ENCODE results near the gene RSL1D1. TPM values are rescaled to one million over a fixed set of nuclear protein-coding genes. Genes with fewer than 3 reads are reported as not detected.
A peak's percentile ranks its signal among the peaks of the same experiment; 100 is the strongest.

RSL1D1 gene
- total RNA-seq, 1 donor from 2014 or later: 345 TPM

- H3K27me3 Mint-ChIP-seq (ENCODE audit: insufficient read depth): no peaks in the 10 kb centered on the region
- intact Hi-C loops (cut with micrococcal nuclease): no loop called here
These were observed 49.8 kb downstream of the RSL1D1 start for GRCh38 chr16:11801481-11802021.

DNA sequence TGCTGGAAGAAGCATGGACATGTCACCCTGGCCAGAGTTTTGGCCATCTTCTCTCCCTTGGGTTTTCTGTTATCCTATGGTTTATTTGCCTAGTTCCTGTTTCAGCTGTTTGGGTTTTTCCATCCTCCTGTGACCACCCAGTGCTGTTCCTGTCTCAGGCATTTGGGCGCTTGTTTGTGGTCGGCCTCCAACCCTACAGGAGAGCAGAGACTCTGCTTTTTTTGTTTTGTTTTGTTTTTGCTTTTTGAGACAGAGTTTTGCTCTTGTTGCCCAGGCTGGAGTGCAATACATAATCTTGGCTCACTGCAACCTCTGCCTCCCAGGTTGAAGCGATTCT is 51.0 kb downstream of the RSL1D1 start:
- intact Hi-C loops (cut with micrococcal nuclease): no loop called here
- peak overlapping the region; percentile 94 for H3K27ac Mint-ChIP-seq
- no peaks in the 10 kb centered on the region for H3K9me3 Mint-ChIP-seq
- no peak for DNase-seq (ENCODE audit: low spot score)
- H3K4me3 Mint-ChIP-seq: peak overlapping the region; percentile 92
- H3K36me3 Mint-ChIP-seq (ENCODE audit: low read depth): peaks cover 22% of the 10 kb centered on the region
- H3K4me1 Mint-ChIP-seq (ENCODE audit: low read depth): peaks cover 48% of the 10 kb centered on the region
- no peaks in the 10 kb centered on the region for H3K27me3 Mint-ChIP-seq (ENCODE audit: insufficient read depth)

More at GRCh38 chr16:11801481-11802021, 49.8 kb downstream of the RSL1D1 start:
- peak overlapping the region; percentile 27 for H3K27ac Mint-ChIP-seq
- H3K36me3 Mint-ChIP-seq (ENCODE audit: low read depth): peaks cover 22% of the 10 kb centered on the region
- no peak overlapping the region for H3K4me3 Mint-ChIP-seq
- no peaks in the 10 kb centered on the region for H3K9me3 Mint-ChIP-seq
- H3K4me1 Mint-ChIP-seq (ENCODE audit: low read depth): peaks cover 39% of the 10 kb centered on the region
- DNase-seq (ENCODE audit: low spot score): no peak

DNA sequence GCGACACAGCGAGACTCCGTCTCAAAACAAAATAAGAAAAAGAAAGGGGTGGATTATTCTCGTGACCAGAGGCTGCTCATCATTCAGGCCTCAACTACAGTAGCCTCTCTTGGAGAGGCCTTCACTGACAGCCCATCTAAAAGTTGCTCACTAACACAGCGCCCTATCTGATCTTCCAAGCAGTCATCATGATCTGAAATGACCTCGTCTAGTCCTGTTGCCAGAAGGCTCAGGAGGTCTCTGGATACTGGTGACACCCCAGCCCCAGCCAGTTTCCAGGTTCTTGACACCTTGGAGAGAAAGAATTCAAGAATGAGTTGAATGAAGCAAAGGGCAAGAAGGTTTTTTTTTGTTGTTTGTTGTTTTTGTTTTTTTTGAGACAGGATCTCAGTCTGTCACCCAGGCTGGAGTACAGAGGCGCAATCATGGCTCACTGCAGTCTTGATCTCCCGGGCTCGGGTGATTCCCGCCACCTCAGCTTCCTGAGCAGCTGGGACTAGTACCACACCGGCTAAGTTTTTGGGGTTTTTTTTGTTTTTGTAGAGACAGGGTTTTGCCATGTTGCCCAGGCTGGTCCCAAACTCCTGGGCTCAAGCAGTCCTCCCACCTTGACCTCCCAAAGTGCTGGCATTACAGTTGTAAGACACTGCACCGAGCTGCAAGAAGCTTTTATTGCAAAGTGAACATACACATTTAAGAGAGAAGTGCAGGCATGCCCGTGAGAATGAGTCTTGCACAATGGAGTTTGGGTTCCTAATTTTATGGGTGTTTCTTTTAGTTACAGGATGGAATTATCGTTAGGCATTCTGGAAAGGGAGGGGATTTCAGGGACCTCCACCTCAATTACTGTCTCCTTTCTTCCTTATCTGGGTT is 51.6 kb downstream of the RSL1D1 start:
- Mint-ChIP-seq H3K4me3 (peak overlapping the region; percentile 92), H3K4me1 (ENCODE audit: low read depth) (peaks cover 54% of the 10 kb centered on the region), H3K27me3 (ENCODE audit: insufficient read depth) (no peaks in the 10 kb centered on the region), H3K9me3 (no peaks in the 10 kb centered on the region), H3K36me3 (ENCODE audit: low read depth) (peaks cover 27% of the 10 kb centered on the region), H3K27ac (peak overlapping the region; percentile 94)
- intact Hi-C loops (cut with micrococcal nuclease): loop anchor here (5.0 kb wide), 3 partner anchors 237 to 857 kb away; partner anchors contain the start of genes CLEC16A and DEXI
- DNase-seq (ENCODE audit: low spot score): peak; percentile 47

DNA sequence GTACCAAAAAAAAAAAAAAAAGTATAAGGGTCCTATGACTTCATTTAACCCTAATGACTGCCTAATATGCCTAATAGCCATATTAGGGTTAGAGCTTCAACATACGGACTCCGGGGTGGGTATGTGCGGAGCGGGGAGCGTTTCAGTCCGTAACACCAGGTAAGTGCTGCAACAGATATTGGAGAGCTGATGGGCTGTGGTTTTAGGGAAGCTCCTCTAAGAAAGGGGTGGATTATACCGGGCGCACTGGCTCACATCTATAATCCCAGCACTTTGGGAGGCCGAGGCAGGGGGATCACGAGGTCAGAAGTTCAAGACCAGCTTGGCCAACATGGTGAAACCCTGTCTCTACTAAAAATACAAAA is 52.3 kb downstream of the RSL1D1 start:
- Mint-ChIP-seq H3K27me3 (ENCODE audit: insufficient read depth) (no peaks in the 10 kb centered on the region), H3K27ac (peak overlapping the region; percentile 94), H3K9me3 (no peaks in the 10 kb centered on the region)

GRCh38 chr16:11797957-11798299 is 53.4 kb downstream of the RSL1D1 start:
- peaks cover 34% of the 10 kb centered on the region for H3K36me3 Mint-ChIP-seq (ENCODE audit: low read depth)
- H3K4me3 Mint-ChIP-seq: peak overlapping the region; percentile 92
- H3K4me1 Mint-ChIP-seq (ENCODE audit: low read depth): peaks cover 69% of the 10 kb centered on the region
- no peaks in the 10 kb centered on the region for H3K9me3 Mint-ChIP-seq
- no peak for DNase-seq (ENCODE audit: low spot score)
- no peaks in the 10 kb centered on the region for H3K27me3 Mint-ChIP-seq (ENCODE audit: insufficient read depth)
- H3K27ac Mint-ChIP-seq: peak overlapping the region; percentile 94
- intact Hi-C loops (cut with micrococcal nuclease): loop anchor here (1.0 to 5.0 kb wide), 9 partner anchors 15 to 856 kb away; partner anchors contain the start of genes CLEC16A, DEXI and TXNDC11

More for the DNA sequence above, 52.3 kb downstream of the RSL1D1 start:
- peaks cover 31% of the 10 kb centered on the region for H3K36me3 Mint-ChIP-seq (ENCODE audit: low read depth)
- peak overlapping the region; percentile 92 for H3K4me3 Mint-ChIP-seq
- intact Hi-C loops (cut with micrococcal nuclease): loop anchor here (5.0 kb wide), 3 partner anchors 237 to 857 kb away; partner anchors contain the start of genes CLEC16A and DEXI
- no peak for DNase-seq (ENCODE audit: low spot score)
- H3K4me1 Mint-ChIP-seq (ENCODE audit: low read depth): peaks cover 61% of the 10 kb centered on the region

- Mint-ChIP-seq H3K36me3 (ENCODE audit: low read depth) (peaks cover 37% of the 10 kb centered on the region), H3K27me3 (ENCODE audit: insufficient read depth) (no peaks in the 10 kb centered on the region), H3K9me3 (no peaks in the 10 kb centered on the region), H3K4me1 (ENCODE audit: low read depth) (peaks cover 75% of the 10 kb centered on the region), H3K4me3 (peak within 1 kb of the TSS; percentile 92), H3K27ac (peak within 1 kb of the TSS; percentile 94)
- peak; percentile 95 for DNase-seq (ENCODE audit: low spot score)
- intact Hi-C loops (cut with micrococcal nuclease): loop anchor here (1.0 to 5.0 kb wide), 9 partner anchors 14 to 855 kb away; partner anchors contain the start of genes CLEC16A, DEXI and TXNDC11
These were observed 54.0 kb downstream of the RSL1D1 start, which contains the start of gene ZC3H7A for GRCh38 chr16:11797166-11797956. Gene ZC3H7A, minus strand, starts transcription at chr16:11797258. Its CDS starts 14,904 bp downstream, at chr16:11782354.

- peaks cover 35% of the 10 kb centered on the region for H3K36me3 Mint-ChIP-seq (ENCODE audit: low read depth)
- no peaks in the 10 kb centered on the region for H3K27me3 Mint-ChIP-seq (ENCODE audit: insufficient read depth)
- peaks cover 77% of the 10 kb centered on the region for H3K4me1 Mint-ChIP-seq (ENCODE audit: low read depth)
- H3K4me3 Mint-ChIP-seq: peak overlapping the region; percentile 86
- no peaks in the 10 kb centered on the region for H3K9me3 Mint-ChIP-seq
- H3K27ac Mint-ChIP-seq: peak overlapping the region; percentile 89
- intact Hi-C loops (cut with micrococcal nuclease): loop anchor here (1.0 to 5.0 kb wide), 9 partner anchors 13 to 854 kb away; partner anchors contain the start of genes CLEC16A, DEXI and TXNDC11
- peak; percentile 20 for DNase-seq (ENCODE audit: low spot score)
These were observed 54.8 kb downstream of the RSL1D1 start for GRCh38 chr16:11796227-11797165.

GRCh38 chr16:11795887-11796226 is 55.5 kb downstream of the RSL1D1 start:
- Mint-ChIP-seq H3K36me3 (ENCODE audit: low read depth) (peaks cover 37% of the 10 kb centered on the region), H3K9me3 (no peaks in the 10 kb centered on the region), H3K4me1 (ENCODE audit: low read depth) (peaks cover 80% of the 10 kb centered on the region), H3K27ac (peak overlapping the region; percentile 89), H3K27me3 (ENCODE audit: insufficient read depth) (no peaks in the 10 kb centered on the region), H3K4me3 (peak overlapping the region; percentile 86)
- intact Hi-C loops (cut with micrococcal nuclease): loop anchor here (2.0 to 5.0 kb wide), 5 partner anchors 57 to 854 kb away; partner anchors contain the start of genes CLEC16A and DEXI
- no peak for DNase-seq (ENCODE audit: low spot score)

GRCh38 chr16:11794996-11795886 is 56.1 kb downstream of the RSL1D1 start:
- no peak for DNase-seq (ENCODE audit: low spot score)
- Mint-ChIP-seq H3K36me3 (ENCODE audit: low read depth) (peaks cover 38% of the 10 kb centered on the region), H3K4me1 (ENCODE audit: low read depth) (peaks cover 75% of the 10 kb centered on the region), H3K27ac (peak overlapping the region; percentile 89), H3K27me3 (ENCODE audit: insufficient read depth) (no peaks in the 10 kb centered on the region), H3K9me3 (no peaks in the 10 kb centered on the region), H3K4me3 (peak overlapping the region; percentile 86)
- intact Hi-C loops (cut with micrococcal nuclease): loop anchor here (5.0 kb wide), 3 partner anchors 233 to 853 kb away; partner anchors contain the start of genes CLEC16A and DEXI

GRCh38 chr16:11794447-11794846 is 56.9 kb downstream of the RSL1D1 start:
- H3K27me3 Mint-ChIP-seq (ENCODE audit: insufficient read depth): no peaks in the 10 kb centered on the region
- H3K4me1 Mint-ChIP-seq (ENCODE audit: low read depth): peaks cover 67% of the 10 kb centered on the region
- DNase-seq (ENCODE audit: low spot score): no peak
- H3K4me3 Mint-ChIP-seq: peak overlapping the region; percentile 86
- H3K9me3 Mint-ChIP-seq: no peaks in the 10 kb centered on the region
- intact Hi-C loops (cut with micrococcal nuclease): no loop called here
- peak overlapping the region; percentile 89 for H3K27ac Mint-ChIP-seq
- H3K36me3 Mint-ChIP-seq (ENCODE audit: low read depth): peaks cover 37% of the 10 kb centered on the region

GRCh38 chr16:11793840-11794239 is 57.5 kb downstream of the RSL1D1 start:
- Mint-ChIP-seq H3K36me3 (ENCODE audit: low read depth) (peaks cover 35% of the 10 kb centered on the region), H3K27ac (peak overlapping the region; percentile 89), H3K4me1 (ENCODE audit: low read depth) (peaks cover 63% of the 10 kb centered on the region), H3K27me3 (ENCODE audit: insufficient read depth) (no peaks in the 10 kb centered on the region), H3K9me3 (no peaks in the 10 kb centered on the region), H3K4me3 (peak overlapping the region; percentile 86)
- DNase-seq (ENCODE audit: low spot score): no peak
- intact Hi-C loops (cut with micrococcal nuclease): loop anchor here (1.0 kb wide), 1 partner anchor 11 kb away; no protein-coding TSS in a partner anchor

Data from activated T-helper 1 cell treated with anti-CD3 and anti-CD28 coated beads, Interleukin-12 subunit alpha, Interleukin-12 subunit beta, Interleukin-2, Interleukin-4 antibody, amounts not matched to agents 30 ng/mL and 10 ng/mL and 1 ng/mL, durations not matched to agents 14 hours and 24 hours and 36 hours (primary cell).